Activated CD4-positive, alpha-beta T cell treated with anti-CD3 and anti-CD28 coated beads, Interleukin-2, amount 10 ng/mL, durations not matched to agents 24 days and 14 days (primary cell): Measurements from ENCODE around the gene TMEM134. TPM values are rescaled to one million over a fixed set of nuclear protein-coding genes. Genes with fewer than 3 reads are reported as not detected.
"Not testable (repeated sequence)": the region's sequence is repeated elsewhere in the genome, so short reads cannot be mapped to it uniquely, and the experiment has no call there.

ENCODE experiments used
- DNase-seq: peaks from one replicate; pipeline ENCODE4 v3.0.0; 2022
- H3K27ac Mint-ChIP-seq: one replicate; pipeline ENCODE4 v1.8.0; 2022; ENCODE audit warnings: mild to moderate bottlenecking, mixed read lengths
- H3K27me3 Mint-ChIP-seq: one replicate; pipeline ENCODE4 v1.8.0; 2022; ENCODE audit warnings: mixed read lengths
- H3K36me3 Mint-ChIP-seq: one replicate; pipeline ENCODE4 v1.8.0; 2022; ENCODE audit warnings: low read depth, mild to moderate bottlenecking, mixed read lengths
- H3K4me1 Mint-ChIP-seq: one replicate; pipeline ENCODE4 v1.8.0; 2021; ENCODE audit warnings: mixed read lengths
- H3K4me3 Mint-ChIP-seq: one replicate; pipeline ENCODE4 v1.8.0; 2022; ENCODE audit warnings: mild to moderate bottlenecking, moderate library complexity, mixed read lengths
- H3K9me3 Mint-ChIP-seq: one replicate; pipeline ENCODE4 v1.8.0; 2021; ENCODE audit warnings: mixed read lengths
- intact Hi-C: fragments of 100-400 bp; cut with micrococcal nuclease; formaldehyde crosslinking; loops from one replicate; pipeline ENCODE4 v1.15.1; 2023
- total RNA-seq: library from RNA; stranded (reverse); gene quantifications from 2 replicates; pipeline ENCODE4 v1.2.3, GENCODE V29; 2022

Gene TMEM134
- total RNA-seq, 1 donor from 2014 or later = 56.8 TPM

GRCh38 chr11:67485873-67486361 lies 16.9 kb upstream of the TMEM134 start:
- H3K9me3 Mint-ChIP-seq, H3K27me3 Mint-ChIP-seq: not testable (repeated sequence)
- peak overlapping the region; percentile 99 for H3K27ac Mint-ChIP-seq
- H3K4me1 Mint-ChIP-seq = peaks cover 59% of the 10 kb centered on the region
- intact Hi-C loops = loop anchor here (2.0 to 10.0 kb wide), 3 partner anchors 49 to 531 kb away; partner anchors contain the start of genes PC and PTPRCAP
- peak; percentile 86 for DNase-seq
- peak overlapping the region; percentile 96 for H3K4me3 Mint-ChIP-seq
- peaks cover 58% of the 10 kb centered on the region for H3K36me3 Mint-ChIP-seq

GRCh38 chr11:67484847-67485311 lies 15.8 kb upstream of the TMEM134 start:
- Mint-ChIP-seq H3K4me3 (peak overlapping the region; percentile 96), H3K27ac (peak overlapping the region; percentile 99), H3K4me1 (peaks cover 59% of the 10 kb centered on the region), H3K27me3 (peaks cover 1% of the 10 kb centered on the region), H3K9me3 (peaks cover 6% of the 10 kb centered on the region), H3K36me3 (peaks cover 52% of the 10 kb centered on the region)
- intact Hi-C loops = loop anchor here (2.0 to 10.0 kb wide), 3 partner anchors 82 to 530 kb away; partner anchors contain the start of genes GRK2 and PC
- peak; percentile 89 for DNase-seq

GRCh38 chr11:67483831-67484665 lies 15.0 kb upstream of the TMEM134 start:
- Mint-ChIP-seq H3K27ac (peak overlapping the region; percentile 99), H3K36me3 (peaks cover 47% of the 10 kb centered on the region), H3K9me3 (peaks cover 6% of the 10 kb centered on the region), H3K27me3 (peaks cover 5% of the 10 kb centered on the region), H3K4me1 (peaks cover 55% of the 10 kb centered on the region), H3K4me3 (peak overlapping the region; percentile 96)
- intact Hi-C loops = loop anchor here (1.0 to 10.0 kb wide), 4 partner anchors 20 to 529 kb away; partner anchors contain the start of genes GRK2 and PC
- DNase-seq = peak; percentile 85

GRCh38 chr11:67482827-67483798 lies 14.1 kb upstream of the TMEM134 start, which contains the start of gene AIP:
Gene AIP (plus strand): TSS chr11:67483026. CDS start chr11:67483159, 133 bp downstream.
- Mint-ChIP-seq H3K27me3 (peaks cover 5% of the 10 kb centered on the region), H3K27ac (peak within 1 kb of the TSS; percentile 99), H3K9me3 (peaks cover 6% of the 10 kb centered on the region), H3K4me3 (peak within 1 kb of the TSS; percentile 96), H3K4me1 (peaks cover 47% of the 10 kb centered on the region), H3K36me3 (peaks cover 39% of the 10 kb centered on the region)
- intact Hi-C loops = loop anchor here (1.0 to 10.0 kb wide), 4 partner anchors 14 to 528 kb away; partner anchors contain the start of genes GRK2, PC and TMEM134
- DNase-seq = peak; percentile 99

GRCh38 chr11:67482275-67482826 lies 13.3 kb upstream of the TMEM134 start:
- peaks cover 6% of the 10 kb centered on the region for H3K9me3 Mint-ChIP-seq
- H3K4me3 Mint-ChIP-seq = peak overlapping the region; percentile 96
- H3K27me3 Mint-ChIP-seq = peaks cover 5% of the 10 kb centered on the region
- H3K4me1 Mint-ChIP-seq = peaks cover 40% of the 10 kb centered on the region
- intact Hi-C loops = loop anchor here (1.0 to 10.0 kb wide), 3 partner anchors 13 to 528 kb away; partner anchors contain the start of genes GRK2, PC and TMEM134
- H3K27ac Mint-ChIP-seq = peak overlapping the region; percentile 99
- DNase-seq = no peak
- peaks cover 33% of the 10 kb centered on the region for H3K36me3 Mint-ChIP-seq

GRCh38 chr11:67477344-67478050 lies 8.4 kb upstream of the TMEM134 start:
- H3K27ac Mint-ChIP-seq, intact Hi-C loops, DNase-seq, H3K4me1 Mint-ChIP-seq, H3K27me3 Mint-ChIP-seq, H3K9me3 Mint-ChIP-seq, H3K4me3 Mint-ChIP-seq, H3K36me3 Mint-ChIP-seq: not testable (repeated sequence)

GRCh38 chr11:67476692-67477091 lies 7.6 kb upstream of the TMEM134 start:
- DNase-seq, H3K27ac Mint-ChIP-seq, H3K9me3 Mint-ChIP-seq, H3K4me1 Mint-ChIP-seq, intact Hi-C loops, H3K4me3 Mint-ChIP-seq, H3K27me3 Mint-ChIP-seq, H3K36me3 Mint-ChIP-seq: not testable (repeated sequence)

GRCh38 chr11:67472882-67473281 lies 3.8 kb upstream of the TMEM134 start:
- Mint-ChIP-seq H3K4me1 (peaks cover 14% of the 10 kb centered on the region), H3K27ac (no peak overlapping the region)

GRCh38 chr11:67470337-67471002 lies 1.4 kb upstream of the TMEM134 start:
- no peaks in the 10 kb centered on the region for H3K27me3 Mint-ChIP-seq
- H3K9me3 Mint-ChIP-seq = no peaks in the 10 kb centered on the region
- no peak overlapping the region for H3K27ac Mint-ChIP-seq
- intact Hi-C loops = no loop called here
- peak overlapping the region; percentile 80 for H3K4me3 Mint-ChIP-seq
- DNase-seq = no peak
- peaks cover 2% of the 10 kb centered on the region for H3K36me3 Mint-ChIP-seq
- peaks cover 20% of the 10 kb centered on the region for H3K4me1 Mint-ChIP-seq

More at GRCh38 chr11:67472882-67473281, 3.8 kb upstream of the TMEM134 start:
- no peak for DNase-seq
- Mint-ChIP-seq H3K27me3 (no peaks in the 10 kb centered on the region), H3K9me3 (no peaks in the 10 kb centered on the region), H3K36me3 (no peaks in the 10 kb centered on the region), H3K4me3 (no peak overlapping the region)
- intact Hi-C loops = no loop called here

- Mint-ChIP-seq H3K27ac (peak overlapping the region; percentile 78), H3K4me1 (peaks cover 25% of the 10 kb centered on the region), H3K4me3 (peak overlapping the region; percentile 80), H3K36me3 (peaks cover 7% of the 10 kb centered on the region), H3K27me3 (no peaks in the 10 kb centered on the region), H3K9me3 (no peaks in the 10 kb centered on the region)
- intact Hi-C loops = loop anchor here (1.0 kb wide), 5 partner anchors 13 to 68 kb away; partner anchors contain the start of genes PPP1CA and RPS6KB2
- DNase-seq = no peak
Observed at GRCh38 chr11:67469508-67469811, 409 bp upstream of the TMEM134 start.

- H3K9me3 Mint-ChIP-seq = no peaks in the 10 kb centered on the region
- H3K4me1 Mint-ChIP-seq = peaks cover 26% of the 10 kb centered on the region
- H3K27me3 Mint-ChIP-seq = no peaks in the 10 kb centered on the region
- H3K4me3 Mint-ChIP-seq = peak overlapping the region; percentile 96
- intact Hi-C loops = no loop called here
- no peak for DNase-seq
- H3K36me3 Mint-ChIP-seq = peaks cover 7% of the 10 kb centered on the region
- H3K27ac Mint-ChIP-seq = peak overlapping the region; percentile 84
Observed at GRCh38 chr11:67468456-67468758, 644 bp downstream of the TMEM134 start.

- peaks cover 7% of the 10 kb centered on the region for H3K36me3 Mint-ChIP-seq
- no peaks in the 10 kb centered on the region for H3K27me3 Mint-ChIP-seq
- H3K4me1 Mint-ChIP-seq = peaks cover 26% of the 10 kb centered on the region
- peak overlapping the region; percentile 84 for H3K27ac Mint-ChIP-seq
- peak overlapping the region; percentile 96 for H3K4me3 Mint-ChIP-seq
- DNase-seq = no peak
- no peaks in the 10 kb centered on the region for H3K9me3 Mint-ChIP-seq
- intact Hi-C loops = no loop called here
Observed at GRCh38 chr11:67468056-67468455, 995 bp downstream of the TMEM134 start.
